H9 (cell line): ENCODE results near the gene MAGI1. TPM values are rescaled to one million over a fixed set of nuclear protein-coding genes. Genes with fewer than 3 reads are reported as not detected.

Experiments
- DNase-seq: peaks from one replicate; pipeline ENCODE4 v3.0.0-alpha.2; 2017
- H2AFZ ChIP-seq: one replicate; pipeline ENCODE4 v1.6.1; 2013; ENCODE audit warnings: mild to moderate bottlenecking, low read length, control low read depth, moderate library complexity
- H2AK5ac ChIP-seq: 2 replicates; pipeline ENCODE4 v1.6.1; 2013; ENCODE audit warnings: low read length, control low read depth, mixed read lengths; ENCODE audit not compliant: insufficient read length
- H2BK120ac ChIP-seq: one replicate; pipeline ENCODE4 v1.6.1; 2013; ENCODE audit warnings: low read depth, mild to moderate bottlenecking, low read length, control low read depth, inconsistent platforms; ENCODE audit not compliant: poor library complexity, severe bottlenecking
- H2BK12ac ChIP-seq: 2 replicates; pipeline ENCODE4 v1.6.1; 2013; ENCODE audit warnings: low read length, control low read depth, mixed read lengths, low read depth; ENCODE audit not compliant: insufficient read length
- H2BK15ac ChIP-seq: 2 replicates; pipeline ENCODE4 v1.6.1; 2013; ENCODE audit warnings: low read depth, low read length, control low read depth
- H2BK20ac ChIP-seq: one replicate; pipeline ENCODE4 v1.6.1; 2013; ENCODE audit warnings: low read depth, mild to moderate bottlenecking, low read length, control low read depth, inconsistent platforms; ENCODE audit not compliant: poor library complexity, severe bottlenecking
- H2BK5ac ChIP-seq: 2 replicates; pipeline ENCODE4 v1.6.1; 2013; ENCODE audit warnings: low read length, control low read depth, mixed read lengths; ENCODE audit not compliant: insufficient read length
- H3K14ac ChIP-seq: 2 replicates; pipeline ENCODE4 v1.6.1; 2013; ENCODE audit warnings: low read length, control low read depth; ENCODE audit not compliant: insufficient read depth
- H3K18ac ChIP-seq: 2 replicates; pipeline ENCODE4 v1.6.1; 2013; ENCODE audit warnings: low read depth, mild to moderate bottlenecking, mixed read lengths, low read length, control low read depth; ENCODE audit not compliant: insufficient read length
- H3K23ac ChIP-seq: 2 replicates; pipeline ENCODE4 v1.6.1; 2013; ENCODE audit warnings: low read length, control low read depth, mixed read lengths, low read depth; ENCODE audit not compliant: insufficient read length
- H3K23me2 ChIP-seq: 2 replicates; pipeline ENCODE4 v1.6.1; 2013; ENCODE audit warnings: low read depth, mild to moderate bottlenecking, mixed read lengths, low read length, control low read depth; ENCODE audit not compliant: insufficient read length, poor library complexity, severe bottlenecking
- H3K27ac ChIP-seq: 2 replicates; pipeline ENCODE4 v1.5.1; 2013; ENCODE audit warnings: low read length, control low read depth, mixed read lengths, low read depth; ENCODE audit not compliant: insufficient read length
- H3K27me3 ChIP-seq: 2 replicates; pipeline ENCODE4 v1.6.1; 2013; ENCODE audit warnings: low read length, control low read depth, inconsistent platforms; ENCODE audit not compliant: insufficient read depth
- H3K4ac ChIP-seq: 2 replicates; pipeline ENCODE4 v1.6.1; 2013; ENCODE audit warnings: low read depth, mild to moderate bottlenecking, control low read depth, inconsistent platforms, low read length, moderate library complexity
- H3K4me1 ChIP-seq: 2 replicates; pipeline ENCODE4 v1.6.1; 2013; ENCODE audit warnings: low read length, control low read depth, inconsistent platforms; ENCODE audit not compliant: insufficient read depth
- H3K4me2 ChIP-seq: 2 replicates; pipeline ENCODE4 v1.6.1; 2013; ENCODE audit warnings: low read length, control low read depth, mixed read lengths; ENCODE audit not compliant: insufficient read length, insufficient read depth
- H3K56ac ChIP-seq: 2 replicates; pipeline ENCODE4 v1.6.1; 2013; ENCODE audit warnings: low read depth, mild to moderate bottlenecking, mixed read lengths, low read length, control low read depth; ENCODE audit not compliant: insufficient read length
- H3K79me1 ChIP-seq: 2 replicates; pipeline ENCODE4 v1.6.1; 2013; ENCODE audit warnings: low read depth, mild to moderate bottlenecking, moderate library complexity, low read length, control low read depth, inconsistent platforms; ENCODE audit not compliant: insufficient read depth, poor library complexity, severe bottlenecking
- H3K79me2 ChIP-seq: 2 replicates; pipeline ENCODE4 v1.6.1; 2013; ENCODE audit warnings: low read length, control low read depth, inconsistent platforms; ENCODE audit not compliant: insufficient read depth
- H3K9ac ChIP-seq: 2 replicates; pipeline ENCODE4 v1.6.1; 2013; ENCODE audit warnings: low read length, control low read depth, mixed read lengths; ENCODE audit not compliant: insufficient read length; ENCODE audit errors: extremely low read depth
- H3K9me3 ChIP-seq: one replicate; pipeline ENCODE4 v1.6.1; 2013; ENCODE audit warnings: low read depth, low read length, inconsistent platforms; ENCODE audit not compliant: control insufficient read depth
- H3T11ph ChIP-seq: one replicate; pipeline ENCODE4 v1.6.1; 2013; ENCODE audit warnings: mild to moderate bottlenecking, low read length, control low read depth, inconsistent platforms
- H4K20me1 ChIP-seq: one replicate; pipeline ENCODE4 v1.6.1; 2013; ENCODE audit not compliant: control insufficient read depth, insufficient read length, insufficient read depth
- H4K5ac ChIP-seq: 2 replicates; pipeline ENCODE4 v1.6.1; 2013; ENCODE audit warnings: low read depth, mild to moderate bottlenecking, mixed read lengths, low read length, control low read depth; ENCODE audit not compliant: insufficient read length
- H4K8ac ChIP-seq: replicated peaks from 2 replicates; pipeline ENCODE4 v1.6.1; 2013; ENCODE audit warnings: low read length, control low read depth, mixed read lengths, low read depth; ENCODE audit not compliant: insufficient read length
- H4K91ac ChIP-seq: 2 replicates; pipeline ENCODE4 v1.6.1; 2013; ENCODE audit warnings: low read depth, mild to moderate bottlenecking, moderate library complexity, mixed read lengths, low read length, control low read depth; ENCODE audit not compliant: insufficient read length
- H3K27ac Mint-ChIP-seq, 3 experiments: 2 replicates in 2 of 3; 3 replicates in 1 of 3; pipeline ENCODE4 v1.8.0; 2020 to 2021; ENCODE audit warnings: mixed read lengths in 3 of 3, mild to moderate bottlenecking in 1 of 3, moderate library complexity in 1 of 3
- H3K27me3 Mint-ChIP-seq: 2 replicates; pipeline ENCODE4 v1.8.0; 2021; ENCODE audit warnings: low read depth, mild to moderate bottlenecking, moderate library complexity, mixed read lengths
- H3K36me3 Mint-ChIP-seq, 3 experiments: 2 replicates in 2 of 3; 3 replicates in 1 of 3; pipeline ENCODE4 v1.8.0; 2020 to 2021; ENCODE audit warnings: low read depth in 3 of 3, mixed read lengths in 3 of 3; ENCODE audit not compliant: insufficient read depth in 1 of 3
- H3K4me1 Mint-ChIP-seq, 2 experiments: 2 replicates each; pipeline ENCODE4 v1.8.0; 2020; ENCODE audit warnings: mixed read lengths in 2 of 2
- H3K4me3 Mint-ChIP-seq, 2 experiments: 2 replicates in 1 of 2; 3 replicates in 1 of 2; pipeline ENCODE4 v1.8.0; 2020 to 2021; ENCODE audit warnings: mild to moderate bottlenecking in 2 of 2, mixed read lengths in 2 of 2, moderate library complexity in 1 of 2
- H3K9me3 Mint-ChIP-seq, 2 experiments: 2 replicates in 1 of 2; 3 replicates in 1 of 2; pipeline ENCODE4 v1.8.0; 2020; ENCODE audit warnings: mild to moderate bottlenecking in 2 of 2, mixed read lengths in 2 of 2, moderate library complexity in 1 of 2
- WGBS: extraction: QIAGEN DNeasy Blood & Tissue Kit; methylation state at CpG from one replicate; pipeline ENCODE4 v1.1.7; 2013; ENCODE audit warnings: missing lambda C conversion rate, low lambda C conversion rate, mixed read lengths; ENCODE audit not compliant: insufficient read length; ENCODE audit errors: extremely low coverage; 5-methylcytosine and 5-hydroxymethylcytosine counted together
- total RNA-seq: library from RNA; stranded (reverse); gene quantifications from 2 replicates; pipeline ENCODE4 v1.2.1, GENCODE V29; 2021
- TF ChIP-seq, protein P1 (sequence below): fragments of 200-600 bp; sonication (generic); conservative IDR thresholded peaks from 3 replicates; pipeline ENCODE4 v1.8.0; 2021; ENCODE audit warnings: antibody characterized with exemption, mild to moderate bottlenecking

Gene MAGI1
- total RNA-seq, 1 experiment from 2014 or later: 65.7 TPM

DNA sequence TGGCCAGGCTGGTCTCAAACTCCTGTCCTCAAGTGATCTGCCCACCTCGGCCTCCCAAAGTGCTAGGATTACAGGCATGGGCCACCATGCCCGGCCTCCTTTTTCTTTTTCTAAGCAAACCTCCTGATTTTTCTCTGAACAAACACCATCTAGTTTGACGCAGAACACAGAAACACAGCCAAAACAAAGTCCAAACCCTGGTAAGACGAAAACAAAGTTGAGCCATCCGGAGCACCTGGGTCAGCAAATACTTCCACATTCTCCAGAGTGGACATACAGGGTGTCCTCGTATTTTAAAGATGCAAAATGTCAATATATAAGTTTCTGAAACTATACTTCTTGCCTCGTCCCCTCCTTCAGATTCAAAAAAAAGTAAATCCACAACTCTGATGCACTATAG is 715.8 kb downstream of the MAGI1 start:
- no peak overlapping the region for H2AK5ac ChIP-seq
- no peak overlapping the region for H2AFZ ChIP-seq
- no peak overlapping the region for H2BK20ac ChIP-seq
- no peak overlapping the region for H2BK12ac ChIP-seq
- H3K14ac ChIP-seq: no peak overlapping the region
- no peak overlapping the region for H3K18ac ChIP-seq
- Mint-ChIP-seq H3K27me3 (no peaks in the 10 kb centered on the region), H3K9me3 (peaks cover 0 to 7% of the 10 kb centered on the region in 2 experiments; a peak in 2 of 5 replicates), H3K4me1 (no peaks in the 10 kb centered on the region; a peak in 1 of 4 replicates), H3K36me3 (peaks cover 0 to 4% (median 0%) of the 10 kb centered on the region in 3 experiments; a peak in 1 of 7 replicates), H3K4me3 (no peak overlapping the region), H3K27ac (no peak overlapping the region)
- H3K4me1 ChIP-seq: no peaks in the 10 kb centered on the region
- H2BK15ac ChIP-seq: no peak overlapping the region
- no CpG with 5 or more reads among the region's 7 CpGs for WGBS
- no peak overlapping the region for H3K23ac ChIP-seq
- no peak overlapping the region for H3K56ac ChIP-seq
- no peak overlapping the region for H3K4me2 ChIP-seq
- no peaks in the 10 kb centered on the region for H3K27me3 ChIP-seq
- no peak for DNase-seq
- no peak overlapping the region for H4K5ac ChIP-seq
- no peaks in the 10 kb centered on the region for H4K20me1 ChIP-seq
- no peaks in the 10 kb centered on the region for H3K9me3 ChIP-seq
- H3K79me1 ChIP-seq: no peaks in the 10 kb centered on the region
- H3K4ac ChIP-seq: no peak overlapping the region
- no peak overlapping the region for H4K8ac ChIP-seq
- no peaks in the 10 kb centered on the region for H3K23me2 ChIP-seq
- H3K27ac ChIP-seq: no peak overlapping the region
- TF ChIP-seq, protein P1, sequence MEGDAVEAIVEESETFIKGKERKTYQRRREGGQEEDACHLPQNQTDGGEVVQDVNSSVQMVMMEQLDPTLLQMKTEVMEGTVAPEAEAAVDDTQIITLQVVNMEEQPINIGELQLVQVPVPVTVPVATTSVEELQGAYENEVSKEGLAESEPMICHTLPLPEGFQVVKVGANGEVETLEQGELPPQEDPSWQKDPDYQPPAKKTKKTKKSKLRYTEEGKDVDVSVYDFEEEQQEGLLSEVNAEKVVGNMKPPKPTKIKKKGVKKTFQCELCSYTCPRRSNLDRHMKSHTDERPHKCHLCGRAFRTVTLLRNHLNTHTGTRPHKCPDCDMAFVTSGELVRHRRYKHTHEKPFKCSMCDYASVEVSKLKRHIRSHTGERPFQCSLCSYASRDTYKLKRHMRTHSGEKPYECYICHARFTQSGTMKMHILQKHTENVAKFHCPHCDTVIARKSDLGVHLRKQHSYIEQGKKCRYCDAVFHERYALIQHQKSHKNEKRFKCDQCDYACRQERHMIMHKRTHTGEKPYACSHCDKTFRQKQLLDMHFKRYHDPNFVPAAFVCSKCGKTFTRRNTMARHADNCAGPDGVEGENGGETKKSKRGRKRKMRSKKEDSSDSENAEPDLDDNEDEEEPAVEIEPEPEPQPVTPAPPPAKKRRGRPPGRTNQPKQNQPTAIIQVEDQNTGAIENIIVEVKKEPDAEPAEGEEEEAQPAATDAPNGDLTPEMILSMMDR: no peak
- H4K91ac ChIP-seq: no peak overlapping the region
- H3T11ph ChIP-seq: no peak overlapping the region
- H2BK120ac ChIP-seq: no peak overlapping the region
- no peak overlapping the region for H2BK5ac ChIP-seq
- H3K9ac ChIP-seq: no peak overlapping the region
- no peaks in the 10 kb centered on the region for H3K79me2 ChIP-seq
